Caco-2 (cell line): ENCODE measurements around the gene SYT14. TPM values are rescaled to one million over a fixed set of nuclear protein-coding genes. Genes with fewer than 3 reads are reported as not detected.
"Not testable (repeated sequence)": the region's sequence is repeated elsewhere in the genome, so short reads cannot be mapped to it uniquely, and the experiment has no call there.

ENCODE experiments used
- BruUV-seq: library from RNA; stranded (reverse); fragments of 400-500 nt; replicated peaks from 2 replicates; lab custom pipeline; 2021; lab: Mats Ljungman, UMichigan
- CTCF ChIA-PET: fragments of 300-600 bp; sonication (Branson Sonifier 250); formaldehyde crosslinking; loops from one replicate; lab custom pipeline; 2022; ENCODE audit warnings: antibody characterized with exemption; lab: Charles Lee
- POLR2A ChIA-PET: fragments of 300-600 bp; sonication (Branson Sonifier 250); formaldehyde crosslinking; loops from one replicate; lab custom pipeline; 2022; ENCODE audit warnings: antibody characterized with exemption; lab: Charles Lee
- DNase-seq, 2 experiments: peaks; one replicate each; pipeline versions ENCODE4 v3.0.0 to v3.0.0-alpha.2; 2020 to 2022
- H3K27me3 ChIP-seq: replicated peaks from 2 replicates; pipeline ENCODE4 v1.6.0; 2011; ENCODE audit warnings: low read length; ENCODE audit not compliant: control insufficient read depth, insufficient read depth
- H3K36me3 ChIP-seq: 2 replicates; pipeline ENCODE4 v1.5.1; 2011; ENCODE audit warnings: low read length; ENCODE audit not compliant: control insufficient read depth, insufficient read depth
- H3K4me1 ChIP-seq: fragments of 250-450 bp; sonication (Bioruptor Pico); 2 replicates; pipeline ENCODE4 v1.5.1; 2020; ENCODE audit warnings: mild to moderate bottlenecking
- H3K4me3 ChIP-seq: 2 replicates; pipeline ENCODE4 v1.5.1; 2011; ENCODE audit warnings: low read depth, mild to moderate bottlenecking, control low read depth, low read length
- H3K9me3 ChIP-seq: fragments of 250-450 bp; sonication (Bioruptor Pico); 2 replicates; pipeline ENCODE4 v1.5.1; 2020; ENCODE audit warnings: mild to moderate bottlenecking, moderate library complexity
- H3K27ac Mint-ChIP-seq: one replicate; pipeline ENCODE4 v1.8.0; 2022; ENCODE audit warnings: mixed read lengths; ENCODE audit not compliant: unreplicated experiment
- H3K27me3 Mint-ChIP-seq: one replicate; pipeline ENCODE4 v1.8.0; 2022; ENCODE audit warnings: mixed read lengths; ENCODE audit not compliant: insufficient read depth, unreplicated experiment
- H3K36me3 Mint-ChIP-seq: one replicate; pipeline ENCODE4 v1.8.0; 2022; ENCODE audit warnings: mild to moderate bottlenecking, mixed read lengths; ENCODE audit not compliant: insufficient read depth, unreplicated experiment
- H3K4me1 Mint-ChIP-seq: one replicate; pipeline ENCODE4 v1.8.0; 2022; ENCODE audit warnings: low read depth, mixed read lengths; ENCODE audit not compliant: unreplicated experiment
- H3K4me3 Mint-ChIP-seq: one replicate; pipeline ENCODE4 v1.8.0; 2022; ENCODE audit warnings: mild to moderate bottlenecking, moderate library complexity, mixed read lengths; ENCODE audit not compliant: unreplicated experiment
- H3K9me3 Mint-ChIP-seq: one replicate; pipeline ENCODE4 v1.8.0; 2022; ENCODE audit warnings: mixed read lengths; ENCODE audit not compliant: unreplicated experiment
- intact Hi-C: fragments of 100-400 bp; cut with micrococcal nuclease; formaldehyde crosslinking; loops from one replicate; pipeline ENCODE4 v1.10.0; 2022; ENCODE audit not compliant: unreplicated experiment
- total RNA-seq: library from RNA; stranded (reverse); gene quantifications from 2 replicates; pipeline ENCODE4 v1.2.3, GENCODE V29; 2022
- TF ChIP-seq, protein P1 (sequence below), 2 experiments: fragments of 200-600 bp in 1 of 2; IDR thresholded peaks; 1 replicate in 1 of 2; 2 replicates in 1 of 2; pipeline versions ENCODE4 v1.5.1 to v1.8.0; 2011 to 2022; ENCODE audit warnings: antibody characterized with exemption in 1 of 2, control low read depth in 1 of 2, inconsistent platforms in 1 of 2, low read depth in 1 of 2, low read length in 1 of 2, mild to moderate bottlenecking in 1 of 2, moderate library complexity in 1 of 2; ENCODE audit not compliant: insufficient read depth in 1 of 2, severe bottlenecking in 1 of 2, unreplicated experiment in 1 of 2

Gene SYT14
- total RNA-seq, 1 experiment from 2014 or later: 0.18 TPM

DNA sequence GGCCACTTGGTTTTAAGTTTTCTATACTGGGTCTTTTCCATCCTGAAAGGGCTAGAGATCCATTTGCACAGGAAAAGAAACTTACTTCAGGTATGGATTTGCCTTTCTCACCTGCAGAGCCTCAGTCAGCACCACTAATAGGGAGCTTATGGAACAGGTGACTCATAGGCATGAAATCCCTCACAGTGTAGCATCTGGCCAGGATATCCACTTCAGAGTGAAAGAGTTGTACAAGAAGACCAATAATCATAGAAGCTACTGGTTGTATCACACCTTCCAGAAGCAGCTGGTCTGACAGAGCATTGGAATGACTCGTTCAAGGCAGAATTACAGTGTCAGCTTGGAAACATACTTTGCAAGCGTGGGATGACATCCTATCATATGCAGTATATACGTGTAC is 26.3 kb upstream of the SYT14 start:
- CTCF ChIA-PET: no interaction called here

DNA sequence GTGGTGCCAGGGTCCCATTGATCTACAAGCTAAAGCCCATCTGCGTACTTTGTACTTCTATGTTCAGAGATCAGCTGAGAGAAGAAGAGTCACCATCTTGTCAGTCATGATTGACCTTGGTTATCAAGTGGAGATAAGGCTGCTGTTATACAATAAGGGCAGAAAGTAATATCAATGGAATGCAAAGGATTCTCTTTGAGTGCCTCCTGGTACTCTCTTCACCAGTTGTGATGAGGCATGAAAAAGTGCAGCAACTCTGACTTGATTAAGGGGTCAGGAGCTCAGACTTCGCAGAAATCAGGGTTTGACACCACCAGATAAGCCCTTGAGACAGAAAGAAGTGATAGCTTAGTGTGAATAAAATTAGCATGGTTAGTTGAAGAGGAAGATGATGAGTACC is 25.7 kb upstream of the SYT14 start:
- ChIA-PET POLR2A (no interaction called here), CTCF (interaction anchor here (0.6 kb wide), 1 partner anchor 8 kb away, joined by 3 read pairs; no protein-coding TSS in a partner anchor)
- no peaks in the 10 kb centered on the region for H3K27me3 ChIP-seq
- no peak overlapping the region for H3K4me3 Mint-ChIP-seq
- BruUV-seq: no TSS peak
- no peaks in the 10 kb centered on the region for H3K36me3 Mint-ChIP-seq
- no peak overlapping the region for H3K27ac Mint-ChIP-seq
- no peaks in the 10 kb centered on the region for H3K27me3 Mint-ChIP-seq
- H3K4me1 ChIP-seq: no peaks in the 10 kb centered on the region
- H3K4me3 ChIP-seq: no peak overlapping the region
- H3K4me1 Mint-ChIP-seq: no peaks in the 10 kb centered on the region
- H3K9me3 ChIP-seq: no peaks in the 10 kb centered on the region
- no peaks in the 10 kb centered on the region for H3K9me3 Mint-ChIP-seq
- H3K36me3 ChIP-seq: no peaks in the 10 kb centered on the region
- no peak for DNase-seq
- intact Hi-C loops: no loop called here
- TF ChIP-seq, protein P1, sequence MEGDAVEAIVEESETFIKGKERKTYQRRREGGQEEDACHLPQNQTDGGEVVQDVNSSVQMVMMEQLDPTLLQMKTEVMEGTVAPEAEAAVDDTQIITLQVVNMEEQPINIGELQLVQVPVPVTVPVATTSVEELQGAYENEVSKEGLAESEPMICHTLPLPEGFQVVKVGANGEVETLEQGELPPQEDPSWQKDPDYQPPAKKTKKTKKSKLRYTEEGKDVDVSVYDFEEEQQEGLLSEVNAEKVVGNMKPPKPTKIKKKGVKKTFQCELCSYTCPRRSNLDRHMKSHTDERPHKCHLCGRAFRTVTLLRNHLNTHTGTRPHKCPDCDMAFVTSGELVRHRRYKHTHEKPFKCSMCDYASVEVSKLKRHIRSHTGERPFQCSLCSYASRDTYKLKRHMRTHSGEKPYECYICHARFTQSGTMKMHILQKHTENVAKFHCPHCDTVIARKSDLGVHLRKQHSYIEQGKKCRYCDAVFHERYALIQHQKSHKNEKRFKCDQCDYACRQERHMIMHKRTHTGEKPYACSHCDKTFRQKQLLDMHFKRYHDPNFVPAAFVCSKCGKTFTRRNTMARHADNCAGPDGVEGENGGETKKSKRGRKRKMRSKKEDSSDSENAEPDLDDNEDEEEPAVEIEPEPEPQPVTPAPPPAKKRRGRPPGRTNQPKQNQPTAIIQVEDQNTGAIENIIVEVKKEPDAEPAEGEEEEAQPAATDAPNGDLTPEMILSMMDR (IDR thresholded peaks at IDR 0.05; ENCODE audit: insufficient read depth in 1 of 2, low read depth in 1 of 2, low read length in 1 of 2, severe bottlenecking in 1 of 2, unreplicated experiment in 1 of 2): no peak

More for the DNA sequence above, 26.3 kb upstream of the SYT14 start:
- H3K9me3 ChIP-seq: no peaks in the 10 kb centered on the region
- no TSS peak for BruUV-seq
- H3K27me3 ChIP-seq: no peaks in the 10 kb centered on the region
- Mint-ChIP-seq H3K27me3 (no peaks in the 10 kb centered on the region), H3K27ac (no peak overlapping the region), H3K9me3 (no peaks in the 10 kb centered on the region), H3K36me3 (no peaks in the 10 kb centered on the region), H3K4me3 (no peak overlapping the region), H3K4me1 (no peaks in the 10 kb centered on the region)
- intact Hi-C loops: no loop called here
- H3K4me1 ChIP-seq: no peaks in the 10 kb centered on the region
- no peak for DNase-seq
- POLR2A ChIA-PET: no interaction called here
- TF ChIP-seq, protein P1 (IDR thresholded peaks at IDR 0.05; ENCODE audit: insufficient read depth in 1 of 2, low read depth in 1 of 2, low read length in 1 of 2, severe bottlenecking in 1 of 2, unreplicated experiment in 1 of 2): no peak
- H3K4me3 ChIP-seq: no peak overlapping the region
- H3K36me3 ChIP-seq: no peaks in the 10 kb centered on the region

- POLR2A ChIA-PET, H3K4me1 Mint-ChIP-seq, intact Hi-C loops, H3K27me3 Mint-ChIP-seq, H3K9me3 Mint-ChIP-seq, H3K36me3 Mint-ChIP-seq, DNase-seq, H3K4me3 Mint-ChIP-seq, BruUV-seq, H3K4me3 ChIP-seq, H3K4me1 ChIP-seq, CTCF ChIA-PET, H3K27ac Mint-ChIP-seq, H3K27me3 ChIP-seq, H3K36me3 ChIP-seq: not testable (repeated sequence)
- H3K9me3 ChIP-seq: peaks cover 11% of the 10 kb centered on the region; the same call in 1 of the 2 replicates
Observed at GRCh38 chr1:209919637-209920036, 18.4 kb upstream of the SYT14 start.

DNA sequence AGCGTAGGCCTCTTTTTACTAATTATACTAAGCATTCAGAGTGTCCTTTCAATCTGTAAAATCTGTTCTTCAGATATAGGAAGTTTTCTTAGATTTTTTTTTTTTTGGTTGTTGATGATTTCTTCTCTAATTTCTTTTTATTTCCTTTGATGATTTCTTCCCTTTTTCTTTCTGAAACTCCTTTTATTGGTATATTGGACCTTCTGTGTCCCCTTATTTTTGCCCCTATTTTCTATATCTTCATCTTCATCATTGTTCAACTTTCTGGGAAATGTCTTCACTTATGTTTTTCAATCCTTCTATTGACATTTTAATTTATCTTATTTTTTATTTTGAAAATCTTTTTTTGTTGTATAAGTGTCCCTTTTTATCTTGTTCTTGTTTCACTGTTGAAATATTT is 17.2 kb upstream of the SYT14 start:
- no peak overlapping the region for H3K4me3 Mint-ChIP-seq
- TF ChIP-seq, protein P1 (IDR thresholded peaks at IDR 0.05; ENCODE audit: insufficient read depth in 1 of 2, low read depth in 1 of 2, low read length in 1 of 2, severe bottlenecking in 1 of 2, unreplicated experiment in 1 of 2): no peak
- H3K4me1 Mint-ChIP-seq: no peaks in the 10 kb centered on the region
- no peak overlapping the region for H3K4me3 ChIP-seq
- no peaks in the 10 kb centered on the region for H3K36me3 Mint-ChIP-seq
- H3K9me3 ChIP-seq: peaks cover 11% of the 10 kb centered on the region; the same call in 1 of the 2 replicates
- BruUV-seq: no TSS peak
- H3K27me3 Mint-ChIP-seq: peaks cover 13% of the 10 kb centered on the region
- peaks cover 9% of the 10 kb centered on the region for H3K9me3 Mint-ChIP-seq
- DNase-seq: no peak
- ChIA-PET POLR2A (no interaction called here), CTCF (no interaction called here)
- no peaks in the 10 kb centered on the region for H3K27me3 ChIP-seq
- intact Hi-C loops: no loop called here
- H3K4me1 ChIP-seq: no peaks in the 10 kb centered on the region
- H3K36me3 ChIP-seq: no peaks in the 10 kb centered on the region
- H3K27ac Mint-ChIP-seq: no peak overlapping the region
